ENCODE results near the gene CACNA1H.

The CACNA1H gene

GRCh38 chr16:1106659-1107058, 46.2 kb upstream of the CACNA1H start:
- no peaks in the 10 kb centered on the region for H3K27me3 ChIP-seq (ENCODE audit: control insufficient read depth, low read length)

GRCh38 chr16:1107141-1107540, 45.8 kb upstream of the CACNA1H start:
- Histone ChIP-seq H3K27ac (ENCODE audit: low read depth, low read length) (no peak overlapping the region), H3K36me3 (ENCODE audit: control insufficient read depth, low read length) (no peaks in the 10 kb centered on the region), H4K20me1 (ENCODE audit: control insufficient read depth, insufficient read depth, low read depth, low read length) (no peaks in the 10 kb centered on the region), H3K9me3 (ENCODE audit: control insufficient read depth, insufficient read depth, low read length) (no peaks in the 10 kb centered on the region), H3F3A (ENCODE audit: control insufficient read depth, insufficient read depth) (no peaks in the 10 kb centered on the region), H3K27me3 (ENCODE audit: control insufficient read depth, low read length) (no peaks in the 10 kb centered on the region), H3K4me3 (ENCODE audit: low read length) (no peak overlapping the region), H3K9me2 (replicated peaks; ENCODE audit: control insufficient read depth, low read length) (no peaks in the 10 kb centered on the region), H3K79me2 (ENCODE audit: control insufficient read depth, low read length) (no peaks in the 10 kb centered on the region), H3K4me1 (ENCODE audit: control insufficient read depth, low read length) (no peaks in the 10 kb centered on the region), H3K4me2 (ENCODE audit: low read length) (no peak overlapping the region)
- TF ChIP-seq EZH2phosphoT487 (IDR thresholded peaks at IDR 0.05; ENCODE audit: borderline replicate concordance, low read length) = no peak
- TF ChIP-seq CTCF (IDR thresholded peaks at IDR 0.05; ENCODE audit: low read depth, low read length, poor library complexity, severe bottlenecking) = no peak

More at GRCh38 chr16:1106659-1107058, 46.2 kb upstream of the CACNA1H start:
- no peaks in the 10 kb centered on the region for H3K36me3 ChIP-seq (ENCODE audit: control insufficient read depth, low read length)
- H3K4me3 ChIP-seq (ENCODE audit: low read length) = no peak overlapping the region
- H3K4me2 ChIP-seq (ENCODE audit: low read length) = no peak overlapping the region
- H3F3A ChIP-seq (ENCODE audit: control insufficient read depth, insufficient read depth) = no peaks in the 10 kb centered on the region
- no peaks in the 10 kb centered on the region for H3K79me2 ChIP-seq (ENCODE audit: control insufficient read depth, low read length)
- H3K9me3 ChIP-seq (ENCODE audit: control insufficient read depth, insufficient read depth, low read length) = no peaks in the 10 kb centered on the region
- no peak overlapping the region for H3K27ac ChIP-seq (ENCODE audit: low read depth, low read length)
- TF ChIP-seq CTCF (IDR thresholded peaks at IDR 0.05; ENCODE audit: low read depth, low read length, poor library complexity, severe bottlenecking) (no peak), EZH2phosphoT487 (IDR thresholded peaks at IDR 0.05; ENCODE audit: borderline replicate concordance, low read length) (no peak)
- no peaks in the 10 kb centered on the region for H3K9me2 ChIP-seq (replicated peaks; ENCODE audit: control insufficient read depth, low read length)
- no peaks in the 10 kb centered on the region for H3K4me1 ChIP-seq (ENCODE audit: control insufficient read depth, low read length)
- H4K20me1 ChIP-seq (ENCODE audit: control insufficient read depth, insufficient read depth, low read depth, low read length) = no peaks in the 10 kb centered on the region

- H3K27ac ChIP-seq (ENCODE audit: low read depth, low read length) = no peak overlapping the region
- no peak overlapping the region for H3K4me3 ChIP-seq (ENCODE audit: low read length)
- no peak for TF ChIP-seq CTCF (IDR thresholded peaks at IDR 0.05; ENCODE audit: low read depth, low read length, poor library complexity, severe bottlenecking)
- TF ChIP-seq EZH2phosphoT487 (IDR thresholded peaks at IDR 0.05; ENCODE audit: borderline replicate concordance, low read length) = no peak
- no peaks in the 10 kb centered on the region for H3K9me3 ChIP-seq (ENCODE audit: control insufficient read depth, insufficient read depth, low read length)
- H3K4me2 ChIP-seq (ENCODE audit: low read length) = no peak overlapping the region
- H3K27me3 ChIP-seq (ENCODE audit: control insufficient read depth, low read length) = no peaks in the 10 kb centered on the region
- no peaks in the 10 kb centered on the region for H3K79me2 ChIP-seq (ENCODE audit: control insufficient read depth, low read length)
- no peaks in the 10 kb centered on the region for H3K9me2 ChIP-seq (replicated peaks; ENCODE audit: control insufficient read depth, low read length)
- no peaks in the 10 kb centered on the region for H3K4me1 ChIP-seq (ENCODE audit: control insufficient read depth, low read length)
- no peaks in the 10 kb centered on the region for H3F3A ChIP-seq (ENCODE audit: control insufficient read depth, insufficient read depth)
- no peaks in the 10 kb centered on the region for H3K36me3 ChIP-seq (ENCODE audit: control insufficient read depth, low read length)
- H4K20me1 ChIP-seq (ENCODE audit: control insufficient read depth, insufficient read depth, low read depth, low read length) = no peaks in the 10 kb centered on the region
These were observed 45.2 kb upstream of the CACNA1H start for GRCh38 chr16:1107731-1108130.

Measured in DOHH2 (cell line).